Astrocyte (in vitro differentiated cells and primary cell): ENCODE results near the gene PYGB. TPM values are rescaled to one million over a fixed set of nuclear protein-coding genes. Genes with fewer than 3 reads are reported as not detected.
"Not testable (repeated sequence)": the region's sequence is repeated elsewhere in the genome, so short reads cannot be mapped to it uniquely, and the experiment has no call there.

ENCODE experiments used
- DNase-seq: peaks from one replicate; pipeline ENCODE4 v3.0.0-alpha.2; 2010; ENCODE audit warnings: low read depth
- FAIRE-seq: peaks from 2 replicates; lab custom pipeline; 2011; peaks lifted over from hg19 to GRCh38; lab: Jason Lieb, UNC
- H2AFZ ChIP-seq: 2 replicates; pipeline ENCODE4 v1.6.0; 2012; ENCODE audit warnings: low read depth, low read length, inconsistent platforms
- H3K27ac ChIP-seq: 2 replicates; pipeline ENCODE4 v1.5.1; 2011; ENCODE audit warnings: low read depth, low read length, inconsistent platforms
- H3K27me3 ChIP-seq: 2 replicates; pipeline ENCODE4 v1.6.0; 2011; ENCODE audit warnings: low read length, inconsistent platforms; ENCODE audit not compliant: insufficient read depth
- H3K36me3 ChIP-seq: 2 replicates; pipeline ENCODE4 v1.5.1; 2011; ENCODE audit warnings: low read length, inconsistent platforms; ENCODE audit not compliant: insufficient read depth
- H3K4me1 ChIP-seq: 2 replicates; pipeline ENCODE4 v1.5.1; 2011; ENCODE audit warnings: low read length, inconsistent platforms; ENCODE audit not compliant: insufficient read depth
- H3K4me2 ChIP-seq: 2 replicates; pipeline ENCODE4 v1.6.0; 2012; ENCODE audit warnings: low read length, inconsistent platforms
- H3K4me3 ChIP-seq: 2 replicates; pipeline ENCODE4 v1.5.1; 2011; ENCODE audit warnings: low read depth, mild to moderate bottlenecking, low read length, inconsistent platforms; ENCODE audit not compliant: insufficient read depth
- H3K79me2 ChIP-seq: 2 replicates; pipeline ENCODE4 v1.6.0; 2012; ENCODE audit warnings: mild to moderate bottlenecking, low read length, inconsistent platforms; ENCODE audit not compliant: insufficient read depth
- H3K9ac ChIP-seq: 2 replicates; pipeline ENCODE4 v1.6.0; 2012; ENCODE audit warnings: mild to moderate bottlenecking, low read length, inconsistent platforms
- H3K9me3 ChIP-seq: 2 replicates; pipeline ENCODE4 v1.5.1; 2012; ENCODE audit warnings: low read depth, mild to moderate bottlenecking, low read length, inconsistent platforms; ENCODE audit not compliant: insufficient read depth
- H4K20me1 ChIP-seq: 2 replicates; pipeline ENCODE4 v1.6.0; 2012; ENCODE audit warnings: low read length, inconsistent platforms; ENCODE audit not compliant: insufficient read depth
- H3K27ac Mint-ChIP-seq: one replicate; pipeline ENCODE4 v1.8.0; 2021; ENCODE audit warnings: mild to moderate bottlenecking, mixed read lengths; ENCODE audit not compliant: unreplicated experiment
- H3K27me3 Mint-ChIP-seq: one replicate; pipeline ENCODE4 v1.8.0; 2021; ENCODE audit warnings: low read depth, mixed read lengths; ENCODE audit not compliant: unreplicated experiment
- H3K36me3 Mint-ChIP-seq: one replicate; pipeline ENCODE4 v1.8.0; 2021; ENCODE audit warnings: low read depth, mixed read lengths; ENCODE audit not compliant: unreplicated experiment
- H3K4me1 Mint-ChIP-seq: one replicate; pipeline ENCODE4 v1.8.0; 2021; ENCODE audit warnings: low read depth, mixed read lengths; ENCODE audit not compliant: unreplicated experiment
- H3K4me3 Mint-ChIP-seq: one replicate; pipeline ENCODE4 v1.8.0; 2021; ENCODE audit warnings: mild to moderate bottlenecking, moderate library complexity, mixed read lengths; ENCODE audit not compliant: unreplicated experiment
- H3K9me3 Mint-ChIP-seq: one replicate; pipeline ENCODE4 v1.8.0; 2021; ENCODE audit warnings: mild to moderate bottlenecking, mixed read lengths; ENCODE audit not compliant: unreplicated experiment
- EZH2 ChIP-seq: IDR thresholded peaks from 2 replicates; pipeline ENCODE4 v1.6.1; 2012; ENCODE audit warnings: mild to moderate bottlenecking, low read length, inconsistent platforms; ENCODE audit not compliant: insufficient read depth
- total RNA-seq: library from RNA; stranded (reverse); gene quantifications from 2 replicates; pipeline ENCODE4 v1.2.1, GENCODE V29; 2021
- TF ChIP-seq, protein P1 (sequence below): IDR thresholded peaks from 2 replicates; pipeline ENCODE4 v1.5.1; 2011; ENCODE audit warnings: low read depth, mild to moderate bottlenecking, inconsistent platforms, low read length, moderate library complexity; ENCODE audit not compliant: insufficient read depth

The PYGB gene
- total RNA-seq, 1 donor from 2014 or later, result 206 TPM

DNA sequence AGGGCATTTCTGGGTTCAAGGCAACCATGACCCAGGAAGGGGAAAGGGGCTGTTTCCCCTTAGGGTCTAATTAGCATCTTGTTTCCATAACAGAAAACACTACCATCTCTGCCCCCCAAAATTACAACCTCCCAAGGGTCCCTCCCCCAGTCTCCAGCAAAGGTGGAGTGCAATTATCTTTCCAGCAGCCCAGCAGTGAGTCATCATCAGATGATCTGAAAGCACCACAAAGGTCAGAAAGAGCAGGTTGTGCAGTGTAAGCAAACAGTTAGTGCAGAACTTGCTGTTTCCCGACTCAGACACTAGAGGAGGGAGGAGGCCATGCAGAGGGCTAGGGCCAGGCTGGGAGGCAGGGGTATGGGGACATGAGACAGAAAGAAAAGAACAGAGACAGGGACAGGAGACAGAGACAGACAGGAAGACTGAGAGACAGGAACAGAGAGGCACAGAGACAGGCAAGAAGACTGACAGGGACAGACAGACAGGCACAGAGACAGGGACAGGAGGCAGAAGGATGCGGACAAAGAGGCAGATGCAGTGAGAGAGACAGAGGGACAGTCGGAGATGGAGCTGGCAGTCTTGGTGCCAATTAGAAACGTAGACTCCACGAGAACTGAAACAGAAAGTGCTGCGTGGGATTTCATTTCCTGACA, 62.5 kb downstream of the PYGB start:
- no peaks in the 10 kb centered on the region for H3K9me3 Mint-ChIP-seq
- Histone ChIP-seq H3K4me3 (peak overlapping the region; percentile 47), H3K36me3 (no peaks in the 10 kb centered on the region), H3K9me3 (no peaks in the 10 kb centered on the region), H3K79me2 (no peaks in the 10 kb centered on the region), H3K4me2 (peak overlapping the region; percentile 93), H4K20me1 (no peaks in the 10 kb centered on the region), H2AFZ (peak overlapping the region; percentile 45), H3K27me3 (no peaks in the 10 kb centered on the region), H3K9ac (peak overlapping the region; percentile 89), H3K4me1 (peaks cover 38% of the 10 kb centered on the region), H3K27ac (peak overlapping the region; percentile 95)
- FAIRE-seq (peak; percentile 84), DNase-seq (peak; percentile 87)
- H3K4me3 Mint-ChIP-seq, result peak overlapping the region; percentile 70
- TF ChIP-seq, protein P1, sequence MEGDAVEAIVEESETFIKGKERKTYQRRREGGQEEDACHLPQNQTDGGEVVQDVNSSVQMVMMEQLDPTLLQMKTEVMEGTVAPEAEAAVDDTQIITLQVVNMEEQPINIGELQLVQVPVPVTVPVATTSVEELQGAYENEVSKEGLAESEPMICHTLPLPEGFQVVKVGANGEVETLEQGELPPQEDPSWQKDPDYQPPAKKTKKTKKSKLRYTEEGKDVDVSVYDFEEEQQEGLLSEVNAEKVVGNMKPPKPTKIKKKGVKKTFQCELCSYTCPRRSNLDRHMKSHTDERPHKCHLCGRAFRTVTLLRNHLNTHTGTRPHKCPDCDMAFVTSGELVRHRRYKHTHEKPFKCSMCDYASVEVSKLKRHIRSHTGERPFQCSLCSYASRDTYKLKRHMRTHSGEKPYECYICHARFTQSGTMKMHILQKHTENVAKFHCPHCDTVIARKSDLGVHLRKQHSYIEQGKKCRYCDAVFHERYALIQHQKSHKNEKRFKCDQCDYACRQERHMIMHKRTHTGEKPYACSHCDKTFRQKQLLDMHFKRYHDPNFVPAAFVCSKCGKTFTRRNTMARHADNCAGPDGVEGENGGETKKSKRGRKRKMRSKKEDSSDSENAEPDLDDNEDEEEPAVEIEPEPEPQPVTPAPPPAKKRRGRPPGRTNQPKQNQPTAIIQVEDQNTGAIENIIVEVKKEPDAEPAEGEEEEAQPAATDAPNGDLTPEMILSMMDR, result peak; percentile 56
- no peak for TF ChIP-seq EZH2
- H3K27ac Mint-ChIP-seq, result peak overlapping the region; percentile 100
- H3K27me3 Mint-ChIP-seq, result no peaks in the 10 kb centered on the region
- peaks cover 4% of the 10 kb centered on the region for H3K36me3 Mint-ChIP-seq
- peaks cover 37% of the 10 kb centered on the region for H3K4me1 Mint-ChIP-seq

DNA sequence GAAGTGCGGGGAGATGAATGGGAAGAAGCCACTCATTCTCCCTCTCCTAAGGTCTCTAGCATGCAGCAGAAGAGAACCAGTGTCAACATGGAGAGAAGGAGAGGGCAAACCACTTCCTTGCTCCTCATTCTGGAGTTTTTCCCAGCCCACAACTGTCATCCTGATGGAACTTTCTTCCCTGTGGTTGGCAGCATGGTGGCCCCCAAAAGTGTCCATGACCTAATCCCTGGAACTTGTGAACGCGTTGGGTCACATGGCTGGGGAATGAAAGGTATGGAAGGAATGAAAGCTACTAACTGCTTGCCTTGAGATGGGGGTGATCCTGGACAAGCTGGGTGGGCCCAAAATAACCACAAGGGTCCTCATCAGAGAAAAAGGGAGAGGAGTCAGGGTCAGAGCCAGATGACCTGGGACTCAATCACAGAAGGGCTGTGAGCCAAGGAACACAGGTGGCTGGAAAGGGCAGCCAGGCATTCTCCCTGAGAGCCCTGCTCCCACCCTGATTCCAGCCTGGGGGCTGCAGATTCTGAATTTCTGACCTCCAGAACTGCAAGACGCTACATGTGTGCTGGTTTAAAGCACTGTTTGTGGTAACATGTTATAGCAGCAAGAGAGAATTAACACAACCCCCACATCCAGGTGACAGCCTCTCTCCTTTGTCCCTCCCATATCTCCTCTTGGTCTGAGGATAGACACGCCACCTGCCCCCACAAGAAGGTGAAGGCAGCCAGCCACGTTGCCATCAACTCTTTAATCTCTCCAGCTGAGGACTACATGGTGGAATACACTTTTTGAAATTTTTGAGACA, 63.2 kb downstream of the PYGB start:
- Histone ChIP-seq H3K36me3 (no peaks in the 10 kb centered on the region), H3K79me2 (no peaks in the 10 kb centered on the region), H3K27ac (peak overlapping the region; percentile 95), H3K4me2 (peak overlapping the region; percentile 93), H3K9ac (peak overlapping the region; percentile 89), H2AFZ (peak overlapping the region; percentile 45), H3K9me3 (no peaks in the 10 kb centered on the region), H3K4me1 (peaks cover 43% of the 10 kb centered on the region), H4K20me1 (no peaks in the 10 kb centered on the region), H3K27me3 (no peaks in the 10 kb centered on the region), H3K4me3 (peak overlapping the region; percentile 47)
- DNase-seq, result peak; percentile 93
- H3K27ac Mint-ChIP-seq, result peak overlapping the region; percentile 100
- peak; percentile 54 for FAIRE-seq
- TF ChIP-seq EZH2, result no peak
- TF ChIP-seq, protein P1, result no peak
- H3K4me1 Mint-ChIP-seq, result peaks cover 42% of the 10 kb centered on the region
- H3K4me3 Mint-ChIP-seq, result peak overlapping the region; percentile 70
- H3K36me3 Mint-ChIP-seq, result peaks cover 4% of the 10 kb centered on the region
- H3K9me3 Mint-ChIP-seq, result no peaks in the 10 kb centered on the region
- H3K27me3 Mint-ChIP-seq, result no peaks in the 10 kb centered on the region

DNA sequence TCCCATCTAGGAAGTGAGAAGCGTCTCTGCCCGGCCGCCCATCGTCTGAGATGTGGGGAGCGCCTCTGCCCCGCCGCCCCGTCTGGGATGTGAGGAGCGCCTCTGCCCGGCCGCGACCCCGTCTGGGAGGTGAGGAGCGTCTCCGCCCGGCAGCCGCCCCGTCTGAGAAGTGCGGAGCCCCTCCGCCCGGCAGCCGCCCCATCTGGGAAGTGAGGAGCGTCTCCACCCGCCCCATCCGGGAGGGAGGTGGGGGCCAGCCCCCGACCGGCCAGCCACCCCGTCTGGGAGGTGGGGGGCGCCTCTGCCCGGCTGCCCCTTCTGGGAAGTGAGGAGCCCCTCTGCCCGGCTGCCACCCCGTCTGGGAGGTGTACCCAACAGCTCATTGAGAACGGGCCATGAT, 64.8 kb downstream of the PYGB start:
- not testable (repeated sequence) for H3K9ac ChIP-seq, H3K27me3 ChIP-seq, H3K27ac ChIP-seq, FAIRE-seq, H2AFZ ChIP-seq, H3K9me3 ChIP-seq, H3K36me3 ChIP-seq, H3K27ac Mint-ChIP-seq, H3K4me3 ChIP-seq, H3K9me3 Mint-ChIP-seq, H4K20me1 ChIP-seq, H3K27me3 Mint-ChIP-seq, H3K4me2 ChIP-seq, DNase-seq, H3K36me3 Mint-ChIP-seq, H3K79me2 ChIP-seq, H3K4me3 Mint-ChIP-seq
- H3K4me1 Mint-ChIP-seq, result peaks cover 40% of the 10 kb centered on the region
- H3K4me1 ChIP-seq, result peaks cover 43% of the 10 kb centered on the region
